ACHN (cell line): ENCODE measurements around the gene TBCB.
A peak's percentile ranks its signal among the peaks of the same experiment; 100 is the strongest.

Experiments used
- DNase-seq: peaks from one replicate; pipeline ENCODE4 v3.0.0-alpha.2; 2015
- in situ Hi-C: cut with HindIII; loops from 2 replicates; pipeline ENCODE4 v1.10.0; 2017; ENCODE audit warnings: low sequenced_read_pairs, low pct_ligation_motif_present, low pct_unique_long_range_greater_than_20kb

The TBCB gene

DNA sequence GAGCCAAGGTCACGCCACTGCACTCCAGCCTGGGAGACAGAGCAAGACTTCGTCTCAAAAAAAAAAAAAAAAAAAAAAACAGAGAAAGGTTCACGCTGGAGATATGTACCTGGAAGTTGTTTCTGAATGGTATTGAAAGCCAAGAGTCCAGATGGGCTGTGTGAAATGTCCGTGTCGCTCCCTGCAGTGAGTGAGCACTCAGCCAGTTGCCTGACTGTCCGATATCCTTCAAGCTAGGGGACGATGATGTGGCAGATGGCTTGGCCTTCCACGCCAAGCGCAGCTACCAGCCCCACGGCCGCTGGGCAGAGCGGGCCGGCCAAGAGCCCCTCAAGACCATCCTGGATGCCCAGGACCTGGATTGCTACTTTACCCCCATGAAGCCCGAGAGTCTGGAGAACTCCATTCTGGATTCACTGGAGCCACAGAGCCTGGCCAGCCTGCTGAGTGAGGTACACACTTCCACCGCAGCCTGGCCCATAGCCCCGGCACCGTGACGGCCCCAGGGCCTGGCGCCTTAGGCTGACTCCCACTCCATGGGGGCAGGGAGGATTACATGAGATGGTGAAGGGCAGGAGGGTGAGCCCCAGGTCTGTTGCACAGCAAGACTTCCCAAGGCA, 16.0 kb upstream of the TBCB start:
- no peak for DNase-seq
- in situ Hi-C loops = no loop called here

DNA sequence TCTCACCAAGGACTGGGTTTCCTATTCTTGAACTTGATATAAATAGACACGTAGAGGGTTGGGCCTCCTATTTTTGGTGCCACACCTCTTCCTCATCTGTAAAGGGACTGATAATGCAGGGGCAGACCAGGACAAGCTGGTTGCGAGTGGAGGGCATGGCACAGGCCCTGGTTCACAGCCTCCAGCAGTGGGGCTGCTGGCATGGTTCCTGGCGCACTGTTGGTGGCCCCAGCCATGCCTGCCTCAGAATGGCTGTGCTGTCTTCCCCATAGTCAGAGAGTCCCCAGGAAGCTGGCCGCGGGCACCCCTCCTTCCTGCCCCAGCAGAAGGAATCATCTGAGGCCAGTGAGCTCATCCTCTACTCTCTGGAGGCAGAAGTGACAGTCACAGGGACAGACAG, 14.8 kb upstream of the TBCB start:
- in situ Hi-C loops = no loop called here
- DNase-seq = no peak

GRCh38 chr19:36101550-36102327, 13.5 kb upstream of the TBCB start:
- DNase-seq = no peak
- in situ Hi-C loops = no loop called here

GRCh38 chr19:36103040-36103626, 12.1 kb upstream of the TBCB start:
- no peak for DNase-seq
- in situ Hi-C loops = no loop called here

DNA sequence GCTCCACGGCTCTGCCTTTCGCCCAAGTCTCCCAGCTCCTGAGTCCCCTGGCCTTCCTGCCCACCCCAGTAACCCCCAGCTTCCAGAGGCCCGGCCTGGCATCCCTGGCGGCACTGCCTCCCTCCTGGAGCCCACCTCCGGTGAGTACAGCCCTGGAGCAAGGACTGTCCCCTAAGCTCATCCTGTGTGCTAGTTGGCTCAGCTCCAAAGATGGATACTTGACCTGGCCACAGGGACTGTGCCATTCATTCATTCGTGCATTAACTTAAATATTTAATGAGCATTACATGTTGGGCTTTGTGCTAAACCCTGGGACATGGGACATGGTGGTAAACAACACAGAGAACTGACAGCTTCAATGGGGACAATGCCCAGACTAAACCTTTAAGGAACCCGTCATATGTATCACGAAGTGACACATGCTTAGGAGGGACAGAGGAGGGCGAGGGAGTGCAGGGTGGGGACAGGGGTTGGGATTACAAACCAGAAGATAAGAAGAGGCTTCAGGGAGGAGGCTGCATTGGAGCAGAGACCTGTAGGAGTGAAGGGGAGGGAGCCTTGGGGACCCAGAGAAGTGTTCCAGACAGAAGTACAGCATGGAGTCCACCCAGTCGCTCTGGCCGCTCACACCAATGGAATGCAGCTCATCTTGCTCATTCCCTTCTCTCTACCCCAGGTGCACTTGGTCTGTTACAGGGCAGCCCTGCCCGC, 11.3 kb upstream of the TBCB start:
- in situ Hi-C loops = no loop called here
- peak; percentile 17 for DNase-seq

DNA sequence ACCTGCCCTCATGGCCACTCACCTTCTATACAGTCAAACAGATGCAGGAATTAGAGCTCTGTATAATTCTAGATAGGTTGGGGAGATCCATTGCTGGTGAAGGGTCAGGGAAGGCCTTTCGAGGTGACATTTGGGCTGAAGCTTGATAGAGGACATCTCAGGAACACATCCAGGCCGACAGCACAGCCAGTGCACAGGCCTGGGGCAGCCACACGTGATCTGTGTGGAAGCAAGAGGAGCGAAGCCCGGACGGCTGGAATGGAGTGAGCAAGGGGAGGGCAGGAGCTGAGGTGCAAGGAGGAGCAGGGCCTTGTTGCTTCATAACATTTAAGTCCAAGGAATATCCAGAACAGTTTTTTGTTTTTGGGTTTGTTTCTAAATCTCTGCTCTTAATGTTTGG, 8.8 kb upstream of the TBCB start:
- in situ Hi-C loops = no loop called here

DNA sequence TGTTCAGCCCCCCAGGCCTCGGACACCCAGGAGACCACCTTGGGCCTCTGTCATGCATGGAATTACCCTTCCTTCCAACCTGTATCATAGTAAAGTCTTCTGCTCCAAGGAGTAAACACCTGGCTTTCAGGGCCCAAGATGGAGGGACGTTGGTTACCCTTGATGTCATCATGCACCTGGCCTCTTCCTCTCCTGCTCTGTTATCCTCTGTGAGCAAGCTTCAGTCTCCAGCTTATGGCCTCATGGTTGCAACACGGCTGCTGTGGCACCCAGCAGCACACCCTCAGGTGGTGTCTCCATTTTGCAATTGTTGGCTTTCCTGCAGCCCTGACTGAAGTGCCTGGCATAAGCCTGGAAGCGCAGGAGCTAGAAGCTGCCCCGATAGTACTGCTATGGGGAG, 8.3 kb upstream of the TBCB start:
- in situ Hi-C loops = no loop called here
- no peak for DNase-seq

More for the DNA sequence above, 8.8 kb upstream of the TBCB start:
- DNase-seq = no peak

- DNase-seq = no peak
- in situ Hi-C loops = no loop called here
These were observed 6.6 kb upstream of the TBCB start for GRCh38 chr19:36108684-36109083.

DNA sequence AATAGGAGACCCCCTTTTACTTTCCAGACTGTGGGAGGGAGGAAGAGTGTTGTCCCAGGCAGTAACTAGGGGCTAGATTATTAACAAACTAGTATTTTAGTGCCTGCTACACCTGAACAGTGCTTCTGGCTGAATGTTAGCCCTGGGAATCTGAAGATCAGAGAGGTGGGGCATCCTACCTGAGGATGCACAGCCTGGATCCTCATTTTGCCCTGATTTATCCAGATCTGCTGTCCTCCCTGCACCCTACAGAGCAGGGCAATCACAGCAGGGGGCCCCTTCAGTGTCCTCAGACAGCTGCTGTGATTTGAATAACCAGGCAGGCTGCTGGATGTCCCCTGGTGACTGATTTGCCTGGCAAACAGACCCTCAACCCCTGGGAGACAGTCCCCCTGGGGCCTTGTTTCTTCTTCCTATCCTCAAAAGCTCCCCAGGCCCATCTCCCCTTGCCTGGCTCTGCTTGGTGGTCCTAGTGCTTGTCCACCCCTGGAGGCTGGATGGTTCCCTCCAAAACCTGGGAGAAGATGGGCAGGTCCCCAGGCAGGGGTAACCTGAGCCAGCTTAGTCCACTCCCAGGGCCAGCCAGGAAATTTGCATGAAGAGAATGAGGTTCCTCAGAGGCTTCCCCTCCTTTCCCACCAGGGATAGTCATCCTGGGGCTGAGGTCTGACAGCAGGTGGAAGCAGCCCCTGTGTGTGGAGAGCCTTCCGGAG, 4.6 kb upstream of the TBCB start, which contains the start of gene OVOL3:
Gene OVOL3, plus strand, starts transcription at position 657 of the 713 bp plus-strand sequence. CDS start 60 bp downstream, outside the sequence.
- DNase-seq = no peak
- in situ Hi-C loops = no loop called here

- no peak for DNase-seq
- in situ Hi-C loops = no loop called here
These were observed 4.1 kb upstream of the TBCB start for GRCh38 chr19:36111200-36111539.

- in situ Hi-C loops = no loop called here
- DNase-seq = no peak
These were observed 2.6 kb upstream of the TBCB start for GRCh38 chr19:36112678-36113077.

GRCh38 chr19:36113425-36113824, 1.8 kb upstream of the TBCB start:
- no peak for DNase-seq
- in situ Hi-C loops = no loop called here

DNA sequence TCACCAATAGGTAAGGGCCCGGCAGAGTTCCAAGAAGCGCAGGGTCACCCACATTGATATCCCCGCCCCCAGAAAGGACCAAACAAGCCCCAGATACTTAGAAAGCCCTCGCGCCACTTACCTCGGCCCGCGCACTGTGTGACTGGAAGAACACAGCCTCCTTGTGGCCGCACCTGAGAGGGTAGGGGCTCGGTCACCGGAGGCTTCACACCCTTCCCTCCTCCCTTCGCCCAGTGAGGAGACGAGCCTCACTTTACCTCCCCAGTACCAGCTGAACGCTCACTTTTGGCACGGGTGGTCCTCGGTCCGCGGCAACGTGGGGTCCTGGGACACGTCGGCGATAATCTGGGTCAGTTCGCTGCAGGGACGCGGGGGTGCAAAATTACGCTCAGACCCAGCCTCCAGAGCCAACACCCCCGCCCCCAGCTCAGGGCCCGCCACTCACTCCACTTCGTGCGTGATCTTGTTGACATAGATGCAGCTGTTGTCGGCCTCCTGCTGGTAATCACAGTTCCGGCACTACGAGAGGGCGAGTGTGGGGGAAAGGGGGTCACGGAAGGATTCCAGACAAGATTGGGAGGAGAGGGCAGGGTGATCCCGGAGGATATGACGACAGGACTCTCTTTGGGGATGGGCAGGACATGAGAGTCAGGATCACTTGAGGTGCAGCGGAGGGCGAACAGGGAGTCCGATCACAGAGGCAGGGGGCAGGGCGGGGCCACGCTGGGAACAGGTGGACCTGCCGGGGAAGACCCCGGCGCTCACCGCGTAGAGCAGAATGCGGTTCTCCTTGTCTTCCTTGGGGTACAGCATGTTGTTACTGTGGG, 1.2 kb upstream of the TBCB start:
- in situ Hi-C loops = no loop called here
- peak; percentile 24 for DNase-seq

DNA sequence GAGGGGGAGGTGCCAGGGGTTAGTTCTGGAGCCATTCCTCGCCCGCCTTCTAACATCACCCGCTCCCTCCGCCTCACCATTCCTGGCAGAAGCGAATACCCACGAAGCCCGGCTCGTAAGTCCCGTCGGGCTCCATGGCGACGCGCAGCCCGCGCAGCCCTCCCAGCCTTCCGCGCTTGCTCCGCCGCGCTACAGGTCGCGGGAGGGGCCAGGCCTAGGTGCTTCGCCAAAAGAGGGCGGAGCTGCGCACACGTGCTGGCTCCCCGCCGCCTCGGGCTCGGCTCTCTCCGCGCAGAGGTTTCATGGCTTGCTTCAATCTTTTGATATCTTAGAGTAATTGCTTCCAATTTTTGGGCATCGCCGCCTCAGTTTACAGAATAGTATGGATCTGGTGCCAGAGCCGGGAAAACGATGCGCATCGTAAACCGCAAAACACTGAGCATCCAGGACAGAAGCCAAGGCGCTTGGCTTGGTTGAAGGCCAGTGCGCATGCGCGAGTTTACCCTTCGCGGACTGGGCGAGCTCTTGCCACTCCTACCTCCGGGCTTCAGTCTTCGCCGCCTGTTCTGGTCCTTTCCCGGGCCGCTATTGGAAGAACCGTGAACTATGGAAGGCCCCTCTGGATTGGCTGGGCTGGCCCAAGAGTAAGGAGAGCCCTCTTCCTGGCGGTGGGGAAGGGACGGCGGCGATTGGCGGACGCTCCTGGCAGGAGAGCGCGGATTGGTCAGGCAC, 381 bp upstream of the TBCB start, which contains the start of gene POLR2I:
Gene POLR2I, minus strand, starts transcription at position 155 of the 732 bp plus-strand sequence. Its CDS starts 19 bp downstream, at position 136.
- in situ Hi-C loops = no loop called here
- peak; percentile 99 for DNase-seq

DNA sequence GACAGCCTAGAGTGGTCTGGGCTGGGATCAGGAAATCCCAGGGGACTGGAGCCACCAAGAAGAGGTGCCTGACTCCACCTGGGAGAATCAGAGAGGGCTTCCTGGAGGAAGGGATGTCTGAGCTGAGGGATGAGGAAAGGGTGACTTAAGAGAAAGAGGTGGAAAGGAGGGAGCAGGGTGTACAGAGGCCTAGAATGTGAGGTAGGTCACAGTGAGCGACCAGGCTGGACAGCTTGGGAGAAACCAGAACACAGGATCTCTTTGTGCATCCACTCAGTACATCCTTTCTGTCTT, 1.0 kb downstream of the TBCB start:
- in situ Hi-C loops = no loop called here
- no peak for DNase-seq

DNA sequence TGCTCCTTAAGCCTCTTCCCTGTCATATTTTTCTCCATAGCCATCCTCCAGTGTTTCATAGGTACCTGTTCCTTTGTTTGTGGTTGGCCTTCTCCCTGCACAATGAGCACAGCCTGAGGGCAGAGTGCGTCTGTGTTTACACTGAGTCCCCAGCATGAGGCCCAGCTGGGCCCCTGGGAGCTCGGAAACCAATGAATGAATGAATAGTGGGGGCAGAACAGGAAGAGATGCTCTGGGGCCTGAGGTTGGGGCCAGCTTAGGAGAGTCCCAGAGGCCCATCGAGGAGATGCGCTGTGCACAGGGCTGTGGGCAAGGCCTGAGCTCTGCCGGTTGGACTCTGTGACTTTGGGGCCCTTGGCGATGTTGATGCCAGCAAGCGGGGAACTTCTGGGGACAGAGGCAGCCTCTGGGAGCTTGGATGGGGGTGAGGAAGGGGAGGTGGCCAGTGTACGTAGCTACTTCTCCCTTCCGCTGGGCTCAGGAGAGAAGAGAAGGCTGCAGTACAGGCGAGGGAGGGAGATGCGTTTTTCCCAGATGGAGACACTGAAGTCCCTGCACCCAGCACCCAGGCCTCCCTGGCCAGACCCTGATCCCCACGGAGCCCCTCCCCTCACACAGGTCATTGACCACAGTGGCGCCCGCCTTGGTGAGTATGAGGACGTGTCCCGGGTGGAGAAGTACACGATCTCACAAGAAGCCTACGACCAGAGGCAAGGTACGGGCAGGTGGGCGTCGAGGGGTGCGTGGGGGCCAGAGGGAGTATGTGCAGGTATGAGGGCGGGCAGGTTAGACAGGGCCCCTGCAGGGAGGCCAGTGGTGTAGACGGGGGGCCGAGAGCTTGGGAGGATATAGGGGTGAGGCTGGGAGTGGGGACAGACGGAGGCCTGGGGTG, 5.1 kb downstream of the TBCB start:
- DNase-seq = no peak
- in situ Hi-C loops = no loop called here

DNA sequence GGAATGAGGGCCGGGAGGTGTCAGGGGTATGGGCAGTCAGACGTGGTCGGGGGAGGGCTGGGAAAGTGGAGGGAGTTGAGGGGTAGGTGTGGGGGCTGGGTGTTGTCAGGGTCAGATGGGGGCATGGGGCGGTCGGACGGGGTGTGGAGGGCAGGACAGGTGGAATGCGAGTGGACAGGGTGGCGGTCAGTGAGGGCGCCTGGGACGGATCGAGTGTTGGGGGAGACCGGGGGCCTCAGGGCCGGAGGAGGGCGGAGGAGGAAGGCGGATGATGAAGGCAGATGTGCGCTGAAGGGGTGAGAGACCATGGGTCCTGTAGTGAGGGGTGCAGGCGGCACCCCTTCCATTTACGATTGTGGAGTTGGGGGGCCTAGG, 5.7 kb downstream of the TBCB start:
- no peak for DNase-seq
- in situ Hi-C loops = no loop called here
